GM21515 (cell line): ENCODE results near the gene LAIR1.
"Not testable (repeated sequence)": the region's sequence is repeated elsewhere in the genome, so short reads cannot be mapped to it uniquely, and the experiment has no call there.

ENCODE experiments used
- ATAC-seq: cut with Tn5 transposase; IDR thresholded peaks from one replicate; pipeline ENCODE4 v1.9.1; 2021; ENCODE audit not compliant: unreplicated experiment

Gene LAIR1, protein sequence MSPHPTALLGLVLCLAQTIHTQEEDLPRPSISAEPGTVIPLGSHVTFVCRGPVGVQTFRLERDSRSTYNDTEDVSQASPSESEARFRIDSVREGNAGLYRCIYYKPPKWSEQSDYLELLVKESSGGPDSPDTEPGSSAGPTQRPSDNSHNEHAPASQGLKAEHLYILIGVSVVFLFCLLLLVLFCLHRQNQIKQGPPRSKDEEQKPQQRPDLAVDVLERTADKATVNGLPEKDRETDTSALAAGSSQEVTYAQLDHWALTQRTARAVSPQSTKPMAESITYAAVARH

GRCh38 chr19:54364775-54365257 is at the start of gene LAIR1:
LAIR1 (minus strand) TSS chr19:54364931; CDS start chr19:54364804, 127 bp downstream.
- no peak for ATAC-seq

DNA sequence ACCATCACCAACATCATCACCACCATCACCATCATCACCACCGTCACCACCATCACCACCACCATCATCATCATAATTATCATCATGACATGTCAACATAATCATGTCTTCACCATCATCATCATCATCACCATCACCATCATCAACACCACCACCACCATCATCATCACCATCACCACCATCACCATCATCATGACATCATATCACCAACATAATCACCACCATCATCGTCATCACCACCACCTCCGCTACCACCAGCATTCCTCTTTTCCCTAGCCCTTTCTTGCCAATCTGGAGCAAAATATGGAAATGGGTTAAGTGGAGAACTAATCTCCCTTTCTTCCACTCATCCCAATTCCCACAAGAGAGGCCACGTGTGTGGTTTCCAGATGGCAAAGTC is 49.4 kb upstream of the LAIR1 start:
- no peak for ATAC-seq

- no peak for ATAC-seq
Measured at GRCh38 chr19:54412877-54413276, 48.1 kb upstream of the LAIR1 start.

DNA sequence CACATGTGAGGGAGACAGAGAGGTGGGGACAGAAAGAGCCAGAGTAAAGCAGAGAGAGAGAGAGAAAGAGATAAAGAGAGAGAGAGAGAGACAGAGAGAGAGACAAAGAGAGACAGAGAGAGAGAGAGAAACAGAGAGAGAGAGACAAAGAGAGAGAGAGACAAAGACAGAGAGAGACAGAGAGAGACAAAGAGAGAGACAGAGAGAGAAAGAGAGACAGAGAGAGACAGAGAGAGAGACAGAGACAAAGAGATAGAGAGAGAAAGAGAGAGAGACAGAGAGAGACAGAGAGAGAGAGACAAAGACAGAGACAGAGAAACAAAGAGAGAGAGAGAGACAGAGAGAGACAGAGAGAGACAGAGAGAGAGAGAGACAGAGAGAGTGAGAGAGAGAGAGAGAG is 46.3 kb upstream of the LAIR1 start:
- ATAC-seq = no peak

DNA sequence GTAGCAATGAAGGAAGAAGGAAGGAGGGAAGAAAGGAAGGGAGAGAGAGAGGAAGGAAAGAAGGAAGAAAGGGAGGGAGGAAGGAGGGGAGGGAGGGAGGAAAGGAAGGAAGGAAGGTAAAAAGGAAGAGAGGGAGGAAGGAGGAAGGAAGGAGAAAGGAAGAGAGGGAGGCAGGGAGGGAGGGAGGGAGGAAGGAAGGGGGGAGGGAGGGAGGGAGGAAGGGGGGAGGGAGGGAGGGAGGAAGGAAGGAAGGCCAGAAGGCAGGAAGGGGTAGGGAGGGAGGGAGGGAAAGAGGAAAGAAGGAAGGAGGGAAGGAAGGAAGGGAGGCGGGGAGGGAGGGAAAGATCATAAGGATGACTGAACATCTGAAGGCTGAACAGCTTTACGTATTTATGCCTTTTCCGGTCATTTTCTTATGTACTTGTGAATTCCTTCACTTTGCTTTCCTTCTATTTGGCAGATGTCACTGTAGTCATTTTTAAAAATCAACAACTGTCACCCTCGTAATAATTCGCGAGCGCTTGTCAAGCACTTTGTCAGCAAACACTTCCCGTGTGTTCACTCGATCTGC is 43.8 kb upstream of the LAIR1 start:
- no peak for ATAC-seq

GRCh38 chr19:54407780-54408179 is 43.0 kb upstream of the LAIR1 start:
- no peak for ATAC-seq

- ATAC-seq = no peak
Measured at GRCh38 chr19:54405628-54406027, 40.9 kb upstream of the LAIR1 start.

DNA sequence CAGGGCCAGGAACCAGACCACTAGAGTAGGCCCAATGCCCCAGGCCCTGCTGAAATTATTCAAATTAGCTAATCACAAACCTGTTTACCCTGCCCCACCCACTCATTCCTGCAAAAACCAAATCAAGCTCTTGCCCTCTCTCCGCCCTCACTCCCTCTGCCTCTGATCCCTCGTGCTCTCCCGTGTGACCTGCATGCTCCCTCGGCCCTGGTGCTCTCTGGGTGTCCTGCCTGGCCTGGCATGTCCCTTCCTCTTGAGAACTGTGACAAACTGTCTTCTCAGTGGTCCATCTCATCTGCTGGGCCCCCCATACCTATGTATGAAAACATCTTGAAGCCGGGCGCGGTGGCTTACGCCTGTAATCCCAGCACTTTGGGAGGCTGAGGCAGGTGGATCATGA is 38.3 kb upstream of the LAIR1 start:
- no peak for ATAC-seq

GRCh38 chr19:54400913-54401312 is 36.2 kb upstream of the LAIR1 start:
- no peak for ATAC-seq

GRCh38 chr19:54399189-54399588 is 34.5 kb upstream of the LAIR1 start:
- no peak for ATAC-seq

- ATAC-seq = no peak
Measured at GRCh38 chr19:54395685-54396084, 31.0 kb upstream of the LAIR1 start.

DNA sequence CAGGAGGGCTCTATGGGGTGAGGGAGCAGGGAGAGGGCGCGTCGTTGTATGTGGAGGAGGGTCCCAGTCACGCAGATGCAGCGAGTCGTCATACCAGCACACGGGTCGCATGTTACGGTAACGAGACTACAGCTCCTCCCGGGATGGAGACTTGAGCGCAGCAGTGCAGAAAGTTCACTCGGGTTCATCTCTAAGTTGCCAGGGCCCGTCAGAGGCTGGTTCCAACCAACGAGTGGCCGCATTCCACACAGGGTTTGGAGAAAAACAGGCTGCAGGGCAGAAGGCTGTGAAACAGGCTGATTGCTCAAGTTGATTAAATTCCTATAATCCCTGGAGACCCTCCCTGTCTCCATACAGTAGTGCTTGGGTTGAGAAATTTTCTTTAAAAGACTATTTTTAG is 28.6 kb upstream of the LAIR1 start:
- ATAC-seq = no peak

GRCh38 chr19:54392105-54392504 is 27.4 kb upstream of the LAIR1 start:
- no peak for ATAC-seq

- no peak for ATAC-seq
Measured at GRCh38 chr19:54391589-54392061, 26.9 kb upstream of the LAIR1 start.

GRCh38 chr19:54390942-54391577 is 26.3 kb upstream of the LAIR1 start:
- no peak for ATAC-seq

- no peak for ATAC-seq
Measured at GRCh38 chr19:54389553-54389952, 24.8 kb upstream of the LAIR1 start.

DNA sequence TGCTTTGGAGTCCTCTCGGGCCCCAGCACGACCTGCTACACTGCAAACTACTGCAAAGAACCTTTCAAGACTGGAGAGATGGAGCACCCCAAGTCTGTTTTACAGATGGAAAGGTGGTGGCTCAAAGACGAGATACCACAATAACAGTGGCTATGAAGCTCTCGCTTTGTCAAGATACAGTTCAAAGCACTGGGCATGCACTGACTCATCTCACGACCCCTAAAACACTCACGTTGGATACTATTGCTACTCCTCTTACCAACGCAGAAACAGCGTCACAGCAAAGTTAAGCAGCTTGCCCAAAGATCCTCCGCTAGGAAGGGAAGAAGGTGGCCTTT is 24.0 kb upstream of the LAIR1 start:
- ATAC-seq = no peak

- ATAC-seq = no peak
Measured at GRCh38 chr19:54387991-54388801, 23.5 kb upstream of the LAIR1 start.

GRCh38 chr19:54383330-54383729 is 18.6 kb upstream of the LAIR1 start:
- ATAC-seq = no peak

GRCh38 chr19:54382041-54382440 is 17.3 kb upstream of the LAIR1 start:
- ATAC-seq = not testable (repeated sequence)

- ATAC-seq = no peak
Measured at GRCh38 chr19:54380897-54381296, 16.2 kb upstream of the LAIR1 start.
